ENCODE measurements around the gene LRRC26.

The LRRC26 gene

DNA sequence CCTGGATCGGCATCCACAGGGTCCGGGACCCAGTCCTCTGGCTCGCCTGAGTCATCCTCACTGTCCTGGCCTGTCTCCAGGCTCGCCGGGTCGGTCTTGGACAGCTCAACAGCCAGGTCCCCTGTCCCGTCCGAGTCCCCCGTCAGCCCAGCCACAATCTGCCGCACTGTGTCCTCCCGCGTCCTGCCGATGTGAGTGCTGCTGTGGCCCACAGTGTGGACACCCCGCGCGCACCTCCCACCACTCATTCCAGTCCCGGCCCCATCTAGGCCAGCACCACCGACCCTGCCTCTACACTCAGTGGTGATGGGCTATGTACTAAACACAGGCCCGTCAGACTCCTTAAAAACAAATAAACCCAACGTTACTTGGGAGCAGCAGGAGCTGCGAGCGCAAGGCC lies 11.8 kb upstream of the LRRC26 start:
- no peak for DNase-seq

DNA sequence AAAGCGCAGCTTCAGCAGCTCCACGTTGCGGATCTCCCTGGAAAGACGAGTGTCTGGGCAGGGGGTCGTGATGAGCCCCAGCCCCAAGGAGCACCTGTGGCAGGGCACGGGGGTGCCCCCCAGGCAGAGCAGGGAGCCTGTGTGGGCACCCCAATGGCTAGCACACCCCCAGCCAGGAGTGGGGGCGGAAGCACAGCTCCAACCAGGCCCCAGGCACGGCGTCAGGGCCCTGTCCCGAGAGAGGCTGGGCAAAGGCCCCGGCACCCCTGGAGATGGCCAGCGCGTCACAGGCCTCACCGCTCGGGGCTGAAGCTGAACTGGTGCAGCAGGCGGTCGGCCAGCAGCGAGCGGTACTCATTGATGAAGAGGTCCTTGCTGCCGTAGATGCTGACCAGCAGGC lies 10.6 kb upstream of the LRRC26 start:
- DNase-seq = no peak

DNA sequence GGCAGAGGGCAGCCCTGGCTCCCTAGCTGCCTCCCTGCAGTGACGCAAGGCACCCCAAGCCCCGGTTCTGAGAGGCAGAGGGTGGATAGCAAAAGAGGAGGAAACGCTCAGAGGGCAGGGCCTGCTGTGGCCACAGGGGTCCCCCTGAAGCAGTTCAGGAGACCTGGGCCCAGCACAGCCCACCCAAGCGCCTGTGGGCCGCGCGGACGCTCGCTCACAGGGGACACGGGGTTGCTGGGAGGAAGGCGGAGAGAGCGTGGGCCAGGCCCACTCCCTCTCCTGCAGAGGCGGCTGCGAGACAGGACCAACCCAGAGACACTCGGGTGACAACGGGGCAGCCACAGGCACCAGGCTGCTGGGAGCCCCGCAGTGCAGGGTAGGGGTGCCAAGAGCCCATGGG lies 9.9 kb upstream of the LRRC26 start:
- DNase-seq = no peak

DNA sequence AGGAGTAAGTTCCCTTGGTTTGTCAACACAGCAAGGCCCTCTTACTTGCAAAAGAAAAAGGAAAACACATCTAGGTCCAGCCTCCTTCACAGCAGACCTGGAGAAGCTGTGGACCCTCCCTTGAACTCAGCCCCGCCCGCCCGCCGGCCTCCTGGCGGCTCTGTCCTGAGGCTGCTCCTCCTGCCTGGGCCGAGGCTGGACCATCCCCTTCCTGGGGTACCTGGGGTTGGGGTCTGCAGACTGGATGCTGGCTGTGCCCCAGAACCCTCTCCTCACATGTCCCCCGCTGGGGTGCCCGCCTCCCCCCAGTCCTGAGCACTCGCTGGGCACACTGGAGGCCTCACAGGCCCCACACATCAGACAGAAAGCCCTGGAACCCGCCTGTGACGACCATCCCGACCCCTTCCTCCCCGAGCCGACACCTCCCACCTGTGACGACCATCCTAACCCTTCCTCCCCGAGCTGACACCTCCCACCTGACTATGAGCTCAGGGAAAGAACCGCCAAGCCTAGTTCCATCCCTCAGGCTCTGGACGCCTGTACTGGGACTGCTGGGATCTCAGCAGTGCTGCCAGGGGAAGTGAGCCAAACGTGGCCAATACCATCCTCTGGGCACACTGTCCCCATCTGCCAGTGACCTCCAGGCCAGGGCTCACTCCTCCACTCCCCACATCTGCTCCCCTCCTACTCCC lies 9.2 kb upstream of the LRRC26 start:
- DNase-seq = no peak

DNA sequence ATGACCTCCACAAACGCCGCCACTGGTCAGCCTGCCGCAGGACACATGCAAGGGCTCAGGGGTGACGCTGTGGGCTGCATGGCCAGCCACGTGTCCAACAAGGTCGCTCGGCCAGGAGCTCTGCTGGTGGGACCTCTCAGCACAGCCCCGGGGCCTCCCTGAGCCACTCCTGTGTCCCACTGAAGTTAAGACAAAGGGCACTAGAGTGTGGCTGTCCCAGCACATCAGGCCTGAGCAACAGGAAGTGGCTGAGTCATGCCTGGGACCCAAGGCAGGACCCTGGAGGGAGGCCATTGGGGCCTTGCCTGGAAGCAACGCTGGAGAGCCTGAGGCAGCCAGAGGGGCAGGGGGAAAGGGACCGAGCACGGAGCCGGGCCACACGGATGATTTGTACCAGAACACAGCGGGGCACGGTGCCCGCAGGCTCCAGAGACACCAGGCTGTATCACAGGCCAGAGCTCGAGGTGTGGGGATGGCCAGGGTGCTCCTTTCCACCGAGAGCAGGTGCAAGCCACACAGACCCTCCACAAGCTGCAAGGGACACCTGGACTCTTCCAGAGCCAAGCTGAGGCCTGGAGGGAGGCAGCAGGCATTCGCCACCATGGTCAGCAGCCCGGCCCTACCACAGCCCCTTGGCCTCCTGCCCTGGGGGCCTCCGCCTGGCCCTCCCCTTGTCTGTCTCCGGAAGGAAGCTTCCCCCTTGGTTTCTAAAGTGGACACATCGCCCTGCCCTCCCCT lies 8.5 kb upstream of the LRRC26 start:
- DNase-seq = no peak

DNA sequence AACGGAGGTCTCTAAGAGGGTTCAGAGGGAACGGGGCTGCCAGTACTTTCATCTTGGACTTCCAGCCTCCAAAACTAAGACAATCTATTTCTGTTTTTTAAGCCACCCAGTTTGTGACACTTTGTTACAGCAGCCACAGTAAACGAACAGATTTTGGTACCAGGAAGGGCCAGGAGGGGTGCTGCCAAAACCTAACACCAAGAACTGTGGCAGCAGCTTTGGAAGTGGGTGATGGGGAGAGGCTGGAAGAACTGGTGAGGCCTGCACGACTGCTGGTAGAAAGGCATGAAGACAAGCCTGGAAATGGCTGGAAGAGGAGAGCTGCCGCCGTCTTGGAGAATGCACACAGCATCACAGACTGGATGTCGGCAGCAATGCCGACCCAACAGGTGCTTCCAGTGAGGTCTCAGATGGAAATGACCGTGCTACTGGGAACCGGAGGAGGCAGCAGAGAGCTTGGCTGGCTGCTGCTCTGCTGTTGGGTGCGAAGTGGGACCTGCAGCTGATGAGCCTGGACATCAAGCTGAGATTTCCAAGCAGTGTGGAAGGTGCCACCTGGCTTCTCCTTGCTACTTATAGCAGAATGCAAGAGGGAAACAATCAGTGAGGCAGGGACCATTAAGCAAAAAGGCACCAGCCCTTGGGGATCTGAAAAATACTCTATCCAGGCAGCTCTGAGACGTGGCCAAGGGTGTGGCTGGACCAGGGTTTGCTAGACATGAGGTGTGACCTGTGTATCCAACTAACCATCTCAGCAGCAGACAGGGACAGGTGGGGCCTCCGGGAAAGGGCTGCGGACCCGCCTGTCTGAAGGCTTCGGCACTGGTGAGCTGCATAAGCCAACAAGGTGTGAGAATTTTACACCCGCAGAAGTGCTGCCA lies 6.7 kb upstream of the LRRC26 start:
- DNase-seq = no peak

DNA sequence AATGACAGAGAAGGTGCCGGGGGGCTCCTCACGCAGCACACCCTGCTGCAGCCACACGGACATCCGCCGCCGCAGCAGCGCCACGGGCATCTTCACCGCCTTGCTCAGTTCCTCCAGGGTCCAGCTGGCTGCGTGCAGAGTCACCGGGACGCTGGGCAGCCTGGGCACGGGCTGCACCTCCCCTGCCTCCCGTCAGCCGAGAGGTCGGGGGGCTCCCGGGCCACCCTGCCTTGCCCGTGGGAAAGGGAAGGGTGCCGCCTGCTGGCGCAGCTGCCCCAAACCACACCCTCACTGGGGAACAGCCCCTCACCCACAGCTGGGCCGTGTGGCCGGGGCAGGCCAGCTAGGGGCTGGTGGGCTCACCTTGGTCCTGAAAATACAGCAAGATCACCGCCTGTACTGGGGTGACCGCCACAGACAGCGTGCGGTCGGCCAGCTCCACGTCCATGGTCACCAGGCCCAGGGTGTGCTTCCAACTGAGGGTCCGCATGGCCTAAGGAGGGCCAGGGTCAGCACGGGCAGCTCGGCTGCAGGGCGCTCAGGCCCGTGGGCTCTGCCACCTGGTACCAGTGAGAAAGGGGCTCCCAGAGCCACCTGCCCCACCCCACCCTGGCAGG lies 5.6 kb upstream of the LRRC26 start:
- no peak for DNase-seq

DNA sequence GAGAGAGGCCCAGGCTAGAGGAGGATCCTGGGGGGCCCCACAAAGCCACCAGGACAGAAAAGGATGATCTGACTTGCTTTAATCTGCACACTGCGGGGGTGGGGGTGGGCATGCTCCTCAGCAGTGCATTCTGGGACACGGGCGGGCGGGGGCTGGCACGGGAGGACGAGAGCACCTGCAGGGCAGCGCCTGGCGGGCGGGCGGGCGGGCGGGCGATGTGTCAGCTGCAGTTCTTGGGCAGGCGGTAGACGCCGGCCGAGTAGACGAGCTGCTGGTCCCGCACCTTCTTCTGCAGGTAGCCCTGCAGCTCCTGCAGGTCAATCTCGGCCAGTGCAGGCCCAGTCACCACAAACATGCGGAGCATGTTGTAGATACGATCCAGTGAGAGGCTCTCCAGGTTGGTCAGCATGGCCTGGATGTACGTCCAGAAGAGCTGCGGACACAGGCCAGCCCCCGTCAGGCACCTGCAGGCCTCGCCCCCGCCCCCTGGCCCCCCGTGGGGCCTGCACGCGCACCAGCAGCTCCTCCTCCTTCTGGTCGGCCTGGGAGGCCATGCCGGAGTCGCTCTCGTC lies 5.0 kb upstream of the LRRC26 start:
- no peak for DNase-seq

DNA sequence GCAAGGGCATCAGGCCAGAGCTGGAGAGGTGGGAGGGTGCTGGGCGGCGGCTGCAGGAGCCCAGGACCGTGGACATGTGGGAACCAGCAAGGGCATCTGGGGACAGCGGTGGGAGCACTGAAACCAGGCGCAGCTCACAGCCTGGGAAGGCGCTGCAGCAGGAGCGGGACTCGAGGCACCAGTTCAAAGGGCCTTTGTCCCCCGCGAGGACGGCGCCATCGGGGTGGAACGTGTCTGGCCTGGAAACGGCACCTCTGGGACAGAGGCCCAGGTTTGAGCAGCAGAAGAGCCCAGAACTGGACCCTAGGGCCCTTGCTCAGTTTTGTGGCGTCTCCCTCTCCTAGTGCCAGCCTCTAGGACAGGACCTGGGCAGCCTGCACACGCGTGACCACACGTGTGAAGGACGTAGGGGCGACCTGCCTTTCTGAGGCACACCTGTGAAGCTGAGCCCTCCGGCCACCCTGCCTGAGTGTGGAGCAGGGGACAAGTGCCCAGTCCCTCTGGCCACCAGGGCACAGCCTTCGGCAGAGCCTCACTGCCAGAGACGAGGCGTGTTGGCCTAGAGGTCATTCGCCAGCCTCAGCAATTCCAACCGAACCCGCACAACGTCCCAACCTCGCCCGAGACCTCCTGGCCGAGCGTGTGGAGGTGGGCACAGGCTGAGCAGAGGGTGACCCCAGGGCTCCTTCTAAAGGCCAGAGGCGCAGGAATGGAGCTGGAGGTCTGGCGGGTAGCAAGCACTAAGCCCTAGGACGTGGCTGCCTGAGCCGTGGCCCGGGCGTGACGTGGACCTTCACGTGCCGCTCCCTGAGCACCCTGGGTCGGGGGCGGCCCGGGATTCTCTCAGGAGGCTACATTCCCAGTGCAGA lies 4.2 kb upstream of the LRRC26 start:
- DNase-seq = no peak

DNA sequence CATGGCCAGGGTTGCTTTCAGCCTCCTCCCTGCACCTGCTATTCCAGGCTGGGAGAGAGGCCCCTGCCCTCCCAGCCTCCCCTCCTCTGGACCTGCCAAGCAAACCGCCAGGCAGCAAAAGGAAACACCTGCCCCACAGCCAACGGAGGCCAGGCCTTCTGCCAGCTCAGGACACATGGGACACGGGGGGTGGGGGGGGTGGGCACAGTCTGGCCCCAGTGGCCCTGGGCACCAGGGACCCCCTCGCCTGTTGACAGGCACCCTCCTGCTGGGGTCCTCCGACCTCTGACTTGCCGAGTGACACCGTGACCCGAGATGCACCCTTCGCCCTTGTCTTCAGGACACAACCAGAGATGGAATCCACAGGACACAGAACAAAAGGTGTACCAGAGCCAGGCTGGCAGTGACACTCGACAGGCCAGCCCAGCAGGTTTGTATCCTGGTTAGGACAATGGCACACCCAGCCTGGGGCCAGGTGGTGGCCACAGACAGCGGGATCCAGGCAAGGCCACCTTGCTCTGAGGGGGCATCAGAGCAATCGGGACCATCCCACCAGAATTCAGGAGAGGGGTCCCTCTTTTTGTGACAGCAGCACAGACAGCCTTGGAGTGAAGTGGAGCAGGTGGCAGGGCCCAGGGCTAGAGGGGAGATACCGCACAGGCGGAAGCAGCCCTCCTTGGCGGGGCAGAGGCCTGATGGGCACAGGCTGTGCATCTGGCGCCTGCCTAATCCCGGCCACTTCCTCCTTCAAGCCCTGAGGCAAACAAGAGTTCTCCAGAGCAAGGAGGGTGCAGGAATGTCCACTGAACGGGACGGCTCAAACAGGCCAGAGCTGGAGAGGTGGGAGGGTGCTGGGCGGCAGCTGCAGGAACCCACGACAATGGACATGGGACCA lies 3.3 kb upstream of the LRRC26 start:
- no peak for DNase-seq

DNA sequence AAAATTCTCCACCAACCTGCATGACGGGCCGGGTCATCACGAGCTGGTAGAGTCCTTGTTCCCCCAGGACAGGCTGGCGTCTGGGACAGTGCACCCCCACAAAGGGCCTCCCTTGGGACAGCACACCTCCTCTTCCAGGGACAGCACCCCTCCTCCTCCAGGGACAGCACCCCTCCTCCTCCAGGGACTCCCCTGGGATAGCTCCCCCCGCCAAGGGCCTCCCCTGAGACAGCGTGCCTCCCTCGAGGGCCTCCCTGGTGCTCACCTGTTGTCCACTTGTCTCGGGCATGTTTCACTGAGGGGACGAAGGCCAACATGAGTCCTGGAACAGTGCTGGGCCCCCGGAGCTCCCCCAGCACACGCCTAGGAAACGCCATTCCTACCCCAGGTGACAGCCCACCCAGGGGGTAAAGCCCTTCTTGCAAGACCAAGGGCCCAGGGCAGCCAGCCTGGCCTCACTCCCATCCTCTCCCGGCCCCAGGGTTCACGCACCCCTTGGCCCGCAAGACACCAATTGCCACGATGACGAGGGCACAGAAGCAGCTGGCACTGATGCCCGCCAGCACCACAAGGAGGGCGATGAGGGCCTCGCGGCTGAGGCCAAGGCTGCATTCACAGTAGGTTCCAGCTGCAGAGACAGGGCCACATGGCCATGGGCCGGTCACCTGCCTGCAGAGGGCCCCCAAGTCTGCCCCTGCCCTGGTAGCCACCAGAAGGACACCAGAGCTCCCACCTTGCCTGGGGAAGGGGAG lies 1.5 kb upstream of the LRRC26 start:
- no peak for DNase-seq

DNA sequence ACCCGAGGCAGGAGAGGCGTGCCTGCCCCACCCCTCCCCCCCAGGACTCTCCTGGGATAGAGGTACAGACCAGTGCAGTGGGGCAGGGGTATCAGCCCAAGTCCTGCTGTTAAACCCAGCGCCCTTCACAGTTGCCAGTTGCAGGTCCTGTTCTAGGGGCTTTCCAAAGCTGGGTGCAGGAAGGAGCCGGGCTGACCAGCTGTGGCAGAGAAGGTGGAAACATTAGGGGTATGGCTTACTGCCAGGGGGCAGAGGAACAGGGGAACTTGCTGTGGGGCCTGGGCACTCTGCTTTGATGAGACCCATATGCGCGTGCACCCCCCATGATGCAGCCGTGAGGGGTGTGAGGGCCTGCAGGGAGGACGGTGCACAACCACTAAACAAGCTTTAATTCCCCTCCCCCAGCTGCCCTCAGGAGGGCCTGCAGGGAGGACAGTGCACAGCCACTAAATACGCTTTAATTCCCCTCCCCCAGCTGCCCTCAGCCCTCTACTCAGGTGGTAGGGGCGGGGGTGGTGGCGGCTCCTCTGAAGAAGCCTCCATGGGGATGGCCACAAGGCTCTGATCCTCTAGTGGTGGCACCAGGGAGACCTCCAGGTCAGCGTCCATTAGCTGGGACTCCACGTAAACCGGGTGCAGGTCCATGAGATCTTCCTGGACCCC lies 766 bp upstream of the LRRC26 start:
- no peak for DNase-seq

DNA sequence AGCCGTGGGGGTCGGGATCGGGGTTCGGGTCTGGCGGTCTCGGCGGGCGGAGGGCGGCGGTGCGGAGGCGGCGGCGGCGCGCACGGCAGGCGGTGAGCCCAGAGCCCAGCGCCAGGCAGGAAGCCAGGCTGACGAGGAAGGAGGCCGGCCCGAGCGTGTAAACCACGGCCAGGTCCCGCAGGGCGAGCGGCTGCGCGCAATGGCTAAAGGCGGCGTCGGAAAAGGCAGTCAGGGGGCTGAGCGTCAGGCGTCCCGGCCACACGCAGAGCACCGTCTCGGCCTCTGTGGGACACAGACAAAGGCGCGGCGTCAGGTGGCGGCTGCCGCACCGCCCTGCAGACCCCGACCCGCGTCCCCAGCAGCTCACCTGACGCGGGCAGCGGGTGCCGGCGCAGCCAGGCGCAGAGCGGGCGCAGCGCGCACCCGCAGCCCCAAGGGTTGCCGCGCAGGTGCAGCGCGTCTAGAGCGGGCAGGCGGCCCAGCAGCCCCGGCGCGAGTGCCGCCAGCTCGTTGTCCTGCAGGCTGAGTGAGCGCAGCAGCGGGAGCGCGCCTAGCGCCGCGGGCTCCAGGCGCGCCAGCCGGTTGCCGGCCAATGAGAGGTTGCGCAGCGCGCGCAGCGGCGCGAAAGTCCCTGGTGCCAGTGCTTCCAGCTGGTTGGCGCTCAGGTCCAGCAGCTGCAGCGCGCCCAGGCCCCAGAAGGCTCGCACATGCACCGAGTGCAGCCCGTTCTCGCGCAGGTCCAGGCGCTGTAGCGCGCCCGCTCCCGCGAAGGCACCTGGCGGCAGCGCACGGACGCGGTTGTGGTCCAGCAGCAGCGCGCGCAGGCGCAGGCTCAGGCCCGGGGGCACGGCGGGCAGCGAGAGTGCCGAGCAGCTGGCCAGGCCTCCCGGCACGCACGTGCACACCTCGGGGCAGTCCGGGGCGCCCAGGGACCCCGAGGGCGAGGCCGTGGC lies 671 bp downstream of the LRRC26 start:
- no peak for DNase-seq

DNA sequence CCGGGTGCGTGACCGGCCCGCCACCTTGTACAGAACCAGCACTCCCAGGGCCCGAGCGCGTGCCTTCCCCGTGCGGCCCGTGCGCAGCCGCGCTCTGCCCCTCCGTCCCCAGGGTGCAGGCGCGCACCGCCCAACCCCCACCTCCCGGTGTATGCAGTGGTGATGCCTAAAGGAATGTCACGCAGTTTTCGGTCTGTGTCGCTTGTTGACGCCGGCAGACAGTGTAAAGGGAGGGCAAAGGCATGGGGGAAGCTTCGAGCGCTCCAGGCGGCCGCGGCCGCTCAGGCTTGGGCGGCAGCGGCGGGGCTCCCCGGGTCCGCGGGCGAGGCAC lies 1.3 kb downstream of the LRRC26 start:
- no peak for DNase-seq

DNA sequence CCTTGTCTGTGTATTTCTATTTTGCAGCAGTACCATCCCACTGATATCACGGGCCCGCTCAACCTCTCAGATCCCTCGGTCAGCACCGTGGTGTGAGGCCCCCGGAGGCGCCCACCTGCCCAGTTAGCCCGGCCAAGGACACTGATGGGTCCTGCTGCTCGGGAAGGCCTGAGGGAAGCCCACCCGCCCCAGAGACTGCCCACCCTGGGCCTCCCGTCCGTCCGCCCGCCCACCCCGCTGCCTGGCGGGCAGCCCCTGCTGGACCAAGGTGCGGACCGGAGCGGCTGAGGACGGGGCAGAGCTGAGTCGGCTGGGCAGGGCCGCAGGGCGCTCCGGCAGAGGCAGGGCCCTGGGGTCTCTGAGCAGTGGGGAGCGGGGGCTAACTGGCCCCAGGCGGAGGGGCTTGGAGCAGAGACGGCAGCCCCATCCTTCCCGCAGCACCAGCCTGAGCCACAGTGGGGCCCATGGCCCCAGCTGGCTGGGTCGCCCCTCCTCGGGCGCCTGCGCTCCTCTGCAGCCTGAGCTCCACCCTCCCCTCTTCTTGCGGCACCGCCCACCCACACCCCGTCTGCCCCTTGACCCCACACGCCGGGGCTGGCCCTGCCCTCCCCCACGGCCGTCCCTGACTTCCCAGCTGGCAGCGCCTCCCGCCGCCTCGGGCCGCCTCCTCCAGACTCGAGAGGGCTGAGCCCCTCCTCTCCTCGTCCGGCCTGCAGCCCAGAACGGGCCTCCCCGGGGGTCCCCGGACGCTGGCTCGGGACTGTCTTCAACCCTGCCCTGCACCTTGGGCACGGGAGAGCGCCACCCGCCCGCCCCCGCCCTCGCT lies 1.9 kb downstream of the LRRC26 start:
- no peak for DNase-seq

DNA sequence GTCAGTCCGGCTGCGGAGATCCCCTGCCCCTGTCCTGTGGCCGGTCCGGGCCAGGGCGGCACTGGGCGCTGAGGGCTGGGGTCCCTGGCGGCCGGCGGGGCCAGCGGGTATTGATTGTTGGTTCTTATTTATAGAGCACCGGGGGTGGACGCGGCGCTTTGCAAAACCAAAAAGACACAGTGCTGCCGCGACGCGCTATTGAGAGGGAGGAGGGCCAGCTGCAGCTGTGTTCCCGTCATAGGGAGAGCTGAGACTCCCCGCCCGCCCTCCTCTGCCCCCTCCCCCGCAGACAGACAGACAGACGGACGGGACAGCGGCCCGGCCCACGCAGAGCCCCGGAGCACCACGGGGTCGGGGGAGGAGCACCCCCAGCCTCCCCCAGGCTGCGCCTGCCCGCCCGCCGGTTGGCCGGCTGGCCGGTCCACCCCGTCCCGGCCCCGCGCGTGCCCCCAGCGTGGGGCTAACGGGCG lies 2.5 kb downstream of the LRRC26 start:
- DNase-seq = no peak
